ENCODE results near the gene NPIPB8. TPM values are rescaled to one million over a fixed set of nuclear protein-coding genes. Genes with fewer than 3 reads are reported as not detected.
"Not testable (repeated sequence)": the region's sequence is repeated elsewhere in the genome, so short reads cannot be mapped to it uniquely, and the experiment has no call there.

Gene NPIPB8
- total RNA-seq, 1 donor from 2014 or later: not detected

DNA sequence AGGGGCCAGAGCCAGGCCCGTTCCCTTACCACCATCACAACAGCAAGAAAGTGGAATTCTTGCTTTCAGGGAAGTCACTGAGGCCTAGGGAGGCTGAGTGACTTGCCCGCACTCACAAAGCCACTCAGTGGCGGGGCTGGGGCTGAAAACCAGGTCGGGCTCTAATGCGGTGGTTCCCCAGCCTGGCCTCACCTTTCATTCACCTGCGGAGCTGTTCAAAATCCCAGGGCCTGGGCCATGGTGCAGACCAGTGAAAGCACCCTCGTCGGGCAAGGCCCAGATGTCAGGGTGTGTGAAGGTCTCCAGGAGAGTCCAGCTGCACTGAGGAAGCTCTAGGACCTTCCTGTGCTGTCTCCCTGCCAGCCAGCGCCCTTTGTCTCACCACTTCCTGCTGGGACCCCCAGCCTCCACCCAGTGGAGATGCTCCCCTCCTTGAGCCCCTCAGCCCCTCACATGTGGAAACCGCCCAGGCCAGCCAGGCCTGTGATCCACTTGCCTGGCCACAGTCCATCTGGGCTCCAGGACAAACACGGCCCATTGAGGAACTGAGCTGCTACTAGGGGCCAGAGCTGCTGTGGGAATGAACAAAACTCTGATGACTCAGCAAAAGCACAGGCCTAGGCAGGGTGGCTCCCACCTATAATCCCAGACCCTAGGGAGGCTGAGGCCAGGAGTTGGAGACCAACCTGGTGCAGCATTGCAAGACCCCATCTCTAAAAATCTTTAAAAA lies 28.8 kb upstream of the NPIPB8 start:
- H3K9me3 ChIP-seq (ENCODE audit: low read depth); H2AFZ ChIP-seq (replicated peaks); H3K79me2 ChIP-seq (ENCODE audit: low read depth); H3K36me3 ChIP-seq; H3K27me3 ChIP-seq; H3K4me3 Mint-ChIP-seq; H4K20me1 ChIP-seq (ENCODE audit: low read depth); H3K4me2 ChIP-seq; H3K9ac ChIP-seq; H3F3A ChIP-seq (ENCODE audit: low read depth); H3K27me3 Mint-ChIP-seq (ENCODE audit: insufficient read depth, low read depth); H3K4me3 ChIP-seq; H3K9me3 Mint-ChIP-seq; DNase-seq (ENCODE audit: low spot score); H3K4me1 ChIP-seq; H3K36me3 Mint-ChIP-seq; H3K27ac ChIP-seq: not testable (repeated sequence)
- Mint-ChIP-seq H3K4me1 (peaks cover 10% of the 10 kb centered on the region), H3K27ac (peak overlapping the region; percentile 78)

DNA sequence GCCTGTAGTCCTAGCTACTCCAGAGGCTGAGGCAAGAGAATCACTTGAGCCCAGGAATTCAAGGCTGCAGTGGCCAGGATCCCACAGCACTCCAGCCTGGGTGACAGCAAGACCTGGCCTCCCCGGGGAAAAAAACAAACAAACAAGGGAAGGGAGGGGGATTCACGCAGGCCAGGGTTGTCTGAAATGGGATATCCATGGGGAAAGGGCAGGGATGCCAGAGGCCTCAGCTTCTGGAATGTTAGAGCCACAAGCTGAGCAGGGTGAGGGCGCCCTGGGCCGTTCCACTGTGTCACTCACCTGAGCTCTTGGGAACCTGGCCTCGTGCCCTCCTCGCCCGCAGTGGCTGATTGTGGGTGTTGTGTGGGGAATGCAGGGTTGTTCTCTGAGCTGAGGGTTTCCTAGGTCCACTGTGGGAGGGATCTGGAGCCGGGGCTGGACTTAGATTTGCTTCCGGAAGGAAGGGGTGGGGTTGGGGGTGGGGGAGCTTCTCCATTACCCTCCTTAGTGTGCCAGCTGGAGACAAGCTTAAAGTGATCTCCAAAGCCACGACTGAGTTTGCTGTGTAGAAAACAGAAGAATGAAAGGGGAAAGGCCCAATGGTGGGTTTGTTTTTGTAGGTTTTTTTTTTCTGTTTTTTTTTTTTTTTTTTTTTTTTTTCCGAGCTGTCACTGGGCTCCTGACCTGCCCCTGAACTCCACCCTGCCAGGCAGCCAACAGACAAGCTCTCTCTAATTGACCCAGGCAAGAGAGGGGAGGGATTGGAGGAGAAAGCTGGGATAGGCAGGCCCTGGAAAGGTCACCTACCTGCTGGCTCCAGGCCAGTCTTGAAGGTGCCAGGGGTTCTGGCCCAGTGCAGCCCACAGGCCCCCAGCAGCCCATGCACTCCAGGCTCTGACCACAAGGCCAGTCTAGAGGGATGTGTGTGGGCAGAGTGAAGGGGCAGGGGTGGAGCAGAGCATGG lies 28.0 kb upstream of the NPIPB8 start, which contains the start of gene SULT1A1:
Gene SULT1A1, minus strand, starts transcription at position 414 of the 964 bp plus-strand sequence. CDS start 1,189 bp downstream, outside the sequence.
- H4K20me1 ChIP-seq (ENCODE audit: low read depth): no peaks in the 10 kb centered on the region
- H3K9ac ChIP-seq: no peak within 1 kb of the TSS
- H3K4me3 ChIP-seq: no peak within 1 kb of the TSS
- Mint-ChIP-seq H3K27me3 (ENCODE audit: insufficient read depth, low read depth) (peaks cover 6% of the 10 kb centered on the region), H3K4me1 (peaks cover 10% of the 10 kb centered on the region), H3K9me3 (no peaks in the 10 kb centered on the region), H3K36me3 (no peaks in the 10 kb centered on the region), H3K27ac (peak within 1 kb of the TSS; percentile 78), H3K4me3 (no peak within 1 kb of the TSS)
- TF ChIP-seq EZH2phosphoT487 (IDR thresholded peaks at IDR 0.05) (no peak), EZH2 (IDR thresholded peaks at IDR 0.05) (no peak)
- TF ChIP-seq, protein P1, sequence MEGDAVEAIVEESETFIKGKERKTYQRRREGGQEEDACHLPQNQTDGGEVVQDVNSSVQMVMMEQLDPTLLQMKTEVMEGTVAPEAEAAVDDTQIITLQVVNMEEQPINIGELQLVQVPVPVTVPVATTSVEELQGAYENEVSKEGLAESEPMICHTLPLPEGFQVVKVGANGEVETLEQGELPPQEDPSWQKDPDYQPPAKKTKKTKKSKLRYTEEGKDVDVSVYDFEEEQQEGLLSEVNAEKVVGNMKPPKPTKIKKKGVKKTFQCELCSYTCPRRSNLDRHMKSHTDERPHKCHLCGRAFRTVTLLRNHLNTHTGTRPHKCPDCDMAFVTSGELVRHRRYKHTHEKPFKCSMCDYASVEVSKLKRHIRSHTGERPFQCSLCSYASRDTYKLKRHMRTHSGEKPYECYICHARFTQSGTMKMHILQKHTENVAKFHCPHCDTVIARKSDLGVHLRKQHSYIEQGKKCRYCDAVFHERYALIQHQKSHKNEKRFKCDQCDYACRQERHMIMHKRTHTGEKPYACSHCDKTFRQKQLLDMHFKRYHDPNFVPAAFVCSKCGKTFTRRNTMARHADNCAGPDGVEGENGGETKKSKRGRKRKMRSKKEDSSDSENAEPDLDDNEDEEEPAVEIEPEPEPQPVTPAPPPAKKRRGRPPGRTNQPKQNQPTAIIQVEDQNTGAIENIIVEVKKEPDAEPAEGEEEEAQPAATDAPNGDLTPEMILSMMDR (IDR thresholded peaks at IDR 0.05): no peak
- no peaks in the 10 kb centered on the region for H3K9me3 ChIP-seq (ENCODE audit: low read depth)
- peaks cover 6% of the 10 kb centered on the region for H3K4me1 ChIP-seq
- no peaks in the 10 kb centered on the region for H3K27me3 ChIP-seq
- no peak within 1 kb of the TSS for H3K27ac ChIP-seq
- H3K4me2 ChIP-seq: peak within 1 kb of the TSS; percentile 31
- H2AFZ ChIP-seq (replicated peaks): no peak within 1 kb of the TSS
- H3F3A ChIP-seq (ENCODE audit: low read depth): no peaks in the 10 kb centered on the region
- no peaks in the 10 kb centered on the region for H3K36me3 ChIP-seq
- H3K79me2 ChIP-seq (ENCODE audit: low read depth): no peaks in the 10 kb centered on the region
- no peak for DNase-seq (ENCODE audit: low spot score)

DNA sequence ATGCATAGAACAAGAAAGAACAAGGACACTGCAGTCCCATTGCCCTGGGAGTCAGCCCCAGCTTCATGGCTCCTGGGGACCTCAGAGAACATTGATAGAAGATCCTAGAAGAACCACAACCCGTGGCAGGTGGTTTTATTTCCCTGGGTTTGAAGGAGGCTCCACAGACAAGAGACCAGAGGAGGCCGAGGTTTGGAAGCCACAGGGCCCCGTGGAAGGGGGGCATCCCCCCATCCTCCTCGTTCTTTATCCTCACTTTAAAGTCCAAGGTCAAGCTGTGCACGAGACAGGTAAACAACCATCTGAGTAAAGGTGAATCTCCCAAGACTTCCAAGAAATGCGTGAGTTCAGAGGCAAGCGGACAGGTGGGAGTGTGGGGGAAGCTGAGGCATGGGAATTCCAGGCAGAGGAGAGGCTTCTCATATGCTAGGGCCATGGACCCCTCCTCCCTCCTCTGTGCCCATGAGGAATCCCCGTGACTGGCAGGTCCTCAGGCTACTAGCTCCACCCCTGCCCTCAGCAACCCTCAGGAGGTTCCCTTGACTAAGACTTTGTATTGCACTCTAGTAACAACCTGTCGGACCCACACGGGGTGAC lies 27.2 kb upstream of the NPIPB8 start:
- no peaks in the 10 kb centered on the region for H4K20me1 ChIP-seq (ENCODE audit: low read depth)
- no peaks in the 10 kb centered on the region for H3K36me3 ChIP-seq
- peaks cover 6% of the 10 kb centered on the region for H3K4me1 ChIP-seq
- no peak overlapping the region for H3K27ac Mint-ChIP-seq
- no peak overlapping the region for H3K4me3 Mint-ChIP-seq
- no peak for TF ChIP-seq EZH2 (IDR thresholded peaks at IDR 0.05)
- TF ChIP-seq EZH2phosphoT487 (IDR thresholded peaks at IDR 0.05): no peak
- TF ChIP-seq, protein P1 (IDR thresholded peaks at IDR 0.05): no peak
- no peak overlapping the region for H3K9ac ChIP-seq
- no peaks in the 10 kb centered on the region for H3F3A ChIP-seq (ENCODE audit: low read depth)
- no peaks in the 10 kb centered on the region for H3K9me3 ChIP-seq (ENCODE audit: low read depth)
- H3K9me3 Mint-ChIP-seq: no peaks in the 10 kb centered on the region
- no peak overlapping the region for H3K4me2 ChIP-seq
- no peak overlapping the region for H3K4me3 ChIP-seq
- H3K27me3 Mint-ChIP-seq (ENCODE audit: insufficient read depth, low read depth): peaks cover 6% of the 10 kb centered on the region
- H3K27ac ChIP-seq: no peak overlapping the region
- H3K79me2 ChIP-seq (ENCODE audit: low read depth): no peaks in the 10 kb centered on the region
- DNase-seq (ENCODE audit: low spot score): no peak
- H2AFZ ChIP-seq (replicated peaks): no peak overlapping the region
- no peaks in the 10 kb centered on the region for H3K36me3 Mint-ChIP-seq
- H3K27me3 ChIP-seq: no peaks in the 10 kb centered on the region
- H3K4me1 Mint-ChIP-seq: peaks cover 10% of the 10 kb centered on the region

DNA sequence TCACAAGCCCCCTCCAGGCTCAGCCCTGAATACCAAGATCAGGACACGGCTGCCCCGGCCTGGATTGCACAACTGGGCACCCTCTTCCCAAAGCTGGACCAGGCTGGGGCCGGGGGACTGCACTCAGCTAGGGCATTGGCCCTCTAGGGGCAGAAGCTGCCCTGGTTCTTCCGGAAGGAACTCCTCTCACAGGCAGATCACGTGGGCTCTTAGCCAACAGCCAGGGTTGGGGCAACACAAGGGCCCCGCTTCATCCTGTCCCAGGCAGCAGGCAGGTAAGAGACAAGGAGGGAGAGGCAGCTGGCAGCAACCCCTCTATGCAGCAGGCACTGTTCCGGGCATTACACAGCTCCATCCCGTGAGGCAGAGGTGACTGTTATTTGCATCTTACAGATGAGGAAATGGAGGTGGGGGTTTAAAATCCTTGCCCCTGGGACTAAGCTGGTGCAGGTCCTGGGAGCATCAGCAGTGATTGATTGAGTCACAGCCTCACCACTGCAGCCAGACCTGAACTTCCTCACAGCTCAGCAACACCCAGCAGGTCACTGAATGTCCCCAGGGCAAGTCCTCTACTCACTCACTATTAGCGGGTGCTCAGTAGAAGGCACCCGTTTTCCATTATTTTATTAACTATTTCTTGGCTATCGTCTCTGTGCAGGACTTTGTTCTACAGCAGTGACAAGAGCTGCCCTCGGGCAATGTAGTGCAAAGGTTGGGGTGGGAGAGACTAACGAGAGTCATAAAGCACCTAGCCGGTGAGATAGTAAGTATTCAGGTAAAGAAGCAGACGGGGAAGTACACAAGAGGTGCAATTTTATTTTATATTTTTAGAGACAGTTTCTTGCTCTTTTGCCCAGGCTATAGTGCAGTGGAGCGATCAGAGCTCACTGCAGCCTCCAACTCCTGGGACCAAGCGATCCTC lies 25.2 kb upstream of the NPIPB8 start:
- H3K9me3 ChIP-seq (ENCODE audit: low read depth); H3K4me2 ChIP-seq; H3K36me3 ChIP-seq; H4K20me1 ChIP-seq (ENCODE audit: low read depth); H3K4me3 Mint-ChIP-seq; H3K9ac ChIP-seq; H3K27me3 ChIP-seq; DNase-seq (ENCODE audit: low spot score); H3K27ac ChIP-seq; H3K27ac Mint-ChIP-seq; H2AFZ ChIP-seq (replicated peaks); H3K4me1 ChIP-seq; H3K9me3 Mint-ChIP-seq; H3F3A ChIP-seq (ENCODE audit: low read depth); H3K27me3 Mint-ChIP-seq (ENCODE audit: insufficient read depth, low read depth); H3K36me3 Mint-ChIP-seq; H3K79me2 ChIP-seq (ENCODE audit: low read depth); H3K4me3 ChIP-seq: not testable (repeated sequence)
- H3K4me1 Mint-ChIP-seq: peaks cover 14% of the 10 kb centered on the region

DNA sequence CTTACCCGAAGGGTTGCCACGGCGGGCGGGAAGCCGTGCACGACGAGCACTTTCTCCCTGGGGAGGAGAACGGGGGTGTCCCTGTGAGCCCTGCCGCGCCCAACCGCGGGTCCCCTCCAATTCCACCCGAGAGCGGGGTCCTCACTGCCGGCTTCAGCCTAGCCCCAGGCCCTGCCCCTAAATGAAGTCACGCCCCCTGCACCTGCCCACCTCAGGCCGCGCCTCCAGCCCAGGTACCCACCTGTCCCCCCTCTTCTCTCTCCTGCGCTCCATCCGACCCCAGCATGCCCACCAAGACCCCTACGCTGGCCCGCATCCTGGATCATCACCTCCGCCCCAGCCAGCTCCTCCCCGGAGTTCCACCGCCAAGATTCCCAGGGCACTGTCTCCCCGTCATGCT lies 24.0 kb upstream of the NPIPB8 start:
- not testable (repeated sequence) for H3K27ac Mint-ChIP-seq; H3K9ac ChIP-seq; H3K4me2 ChIP-seq; H4K20me1 ChIP-seq (ENCODE audit: low read depth); H3K4me1 ChIP-seq; H3K27me3 ChIP-seq; H3F3A ChIP-seq (ENCODE audit: low read depth); H3K27me3 Mint-ChIP-seq (ENCODE audit: insufficient read depth, low read depth); DNase-seq (ENCODE audit: low spot score); H3K79me2 ChIP-seq (ENCODE audit: low read depth); H3K36me3 ChIP-seq; H2AFZ ChIP-seq (replicated peaks); H3K4me3 ChIP-seq; H3K4me3 Mint-ChIP-seq; H3K27ac ChIP-seq; H3K9me3 ChIP-seq (ENCODE audit: low read depth); H3K9me3 Mint-ChIP-seq; H3K36me3 Mint-ChIP-seq
- H3K4me1 Mint-ChIP-seq: peaks cover 18% of the 10 kb centered on the region

Measured in neural progenitor cell (in vitro differentiated cells).